ENCODE data around the gene LRP1B.

DNA sequence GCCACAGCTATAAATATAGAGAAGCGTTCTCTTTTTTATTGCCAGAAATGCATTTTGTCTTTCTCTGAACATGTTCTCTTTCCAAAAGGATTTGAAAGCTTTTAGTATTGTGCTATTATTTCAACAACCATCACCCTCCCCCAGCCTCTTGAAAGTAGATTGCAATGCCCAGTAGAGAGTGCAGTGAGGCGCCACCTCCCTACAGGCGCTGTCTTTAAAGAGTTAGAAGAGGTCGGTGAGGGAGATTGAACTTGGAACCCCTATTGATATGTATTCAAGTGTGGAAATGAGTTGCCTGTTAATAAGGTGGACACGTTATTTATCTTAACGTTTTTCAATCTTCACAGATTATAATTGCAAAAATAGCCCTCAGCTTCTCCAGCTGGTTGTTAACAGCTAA, 360.3 kb downstream of the LRP1B start:
- TF ChIP-seq CTCF (IDR thresholded peaks at IDR 0.05) (no peak), POLR2A (IDR thresholded peaks at IDR 0.05) (no peak)

Data from tibial nerve (tissue), 3 donors.